ENCODE measurements around the gene LRRC43. TPM values are rescaled to one million over a fixed set of nuclear protein-coding genes. Genes with fewer than 3 reads are reported as not detected.
"Not testable (repeated sequence)": the region's sequence is repeated elsewhere in the genome, so short reads cannot be mapped to it uniquely, and the experiment has no call there.

LRRC43 gene
- total RNA-seq, 2 experiments from 2014 or later: not detected

- Histone ChIP-seq H3K4me2 (ENCODE audit: low read length) (no peak overlapping the region), H2AFZ (ENCODE audit: low read length) (no peak overlapping the region), H3K9me2 (ENCODE audit: insufficient read depth, low read length) (no peaks in the 10 kb centered on the region), H3K27ac (ENCODE audit: low read depth, low read length, poor library complexity, severe bottlenecking) (no peak overlapping the region), H4K20me1 (ENCODE audit: insufficient read depth, low read length) (no peaks in the 10 kb centered on the region; the same call in 1 of the 2 replicates), H3K79me2 (ENCODE audit: insufficient read depth, low read depth, low read length) (no peaks in the 10 kb centered on the region), H3K36me3 (ENCODE audit: insufficient read depth, low read length) (no peaks in the 10 kb centered on the region), H3K9me3 (ENCODE audit: low read length) (no peaks in the 10 kb centered on the region), H3K4me3 (ENCODE audit: low read depth, low read length, poor library complexity, severe bottlenecking) (no peak overlapping the region), H3K4me1 (ENCODE audit: insufficient read depth, low read length, poor library complexity, severe bottlenecking) (peaks cover 4% of the 10 kb centered on the region)
- TF ChIP-seq CTCF (conservative IDR thresholded peaks at IDR 0.05; ENCODE audit: low read length) (no peak), EZH2phosphoT487 (IDR thresholded peaks at IDR 0.05; ENCODE audit: borderline replicate concordance, low read depth, low read length) (no peak)
- ChIA-PET POLR2A (no interaction called here), CTCF (ENCODE audit: unreplicated experiment) (no interaction called here)
- DNase-seq (ENCODE audit: low spot score): no peak
- BruUV-seq (replicated peaks): no TSS peak
- intact Hi-C loops (cut with micrococcal nuclease; ENCODE audit: unreplicated experiment): no loop called here
These were observed 17.7 kb downstream of the LRRC43 start for GRCh38 chr12:122200541-122201175.

- no peak overlapping the region for H2AFZ ChIP-seq (ENCODE audit: low read length)
- no TSS peak for BruUV-seq (replicated peaks)
- no peak overlapping the region for H3K27ac ChIP-seq (ENCODE audit: low read depth, low read length, poor library complexity, severe bottlenecking)
- 0 out of 2 replicates have a peak, but pooled peaks cover 2% of the 10 kb centered on the region for H3K36me3 ChIP-seq (ENCODE audit: insufficient read depth, low read length)
- H3K4me2 ChIP-seq (ENCODE audit: low read length): no peak overlapping the region
- no peak for DNase-seq (ENCODE audit: low spot score)
- ChIA-PET POLR2A (interaction anchor here (0.5 to 0.9 kb wide), 2 partner anchors 8 to 21 kb away, joined by 3 read pairs; no protein-coding TSS in a partner anchor), CTCF (ENCODE audit: unreplicated experiment) (no interaction called here)
- H3K79me2 ChIP-seq (ENCODE audit: insufficient read depth, low read depth, low read length): no peaks in the 10 kb centered on the region
- no peaks in the 10 kb centered on the region; the same call in 1 of the 2 replicates for H4K20me1 ChIP-seq (ENCODE audit: insufficient read depth, low read length)
- H3K9me3 ChIP-seq (ENCODE audit: low read length): no peaks in the 10 kb centered on the region
- intact Hi-C loops (cut with micrococcal nuclease; ENCODE audit: unreplicated experiment): no loop called here
- no peaks in the 10 kb centered on the region for H3K9me2 ChIP-seq (ENCODE audit: insufficient read depth, low read length)
- no peak for TF ChIP-seq CTCF (conservative IDR thresholded peaks at IDR 0.05; ENCODE audit: low read length)
- no peak for TF ChIP-seq EZH2phosphoT487 (IDR thresholded peaks at IDR 0.05; ENCODE audit: borderline replicate concordance, low read depth, low read length)
- H3K4me1 ChIP-seq (ENCODE audit: insufficient read depth, low read length, poor library complexity, severe bottlenecking): peaks cover 4% of the 10 kb centered on the region
- no peak overlapping the region for H3K4me3 ChIP-seq (ENCODE audit: low read depth, low read length, poor library complexity, severe bottlenecking)
These were observed 18.5 kb downstream of the LRRC43 start for GRCh38 chr12:122201381-122201780.

- Histone ChIP-seq H3K9me3 (ENCODE audit: low read length) (no peaks in the 10 kb centered on the region), H3K4me3 (ENCODE audit: low read depth, low read length, poor library complexity, severe bottlenecking) (no peak overlapping the region), H3K79me2 (ENCODE audit: insufficient read depth, low read depth, low read length) (no peaks in the 10 kb centered on the region), H3K27ac (ENCODE audit: low read depth, low read length, poor library complexity, severe bottlenecking) (no peak overlapping the region), H2AFZ (ENCODE audit: low read length) (no peak overlapping the region), H3K36me3 (ENCODE audit: insufficient read depth, low read length) (peaks cover 8% of the 10 kb centered on the region; the same call in 1 of the 2 replicates), H4K20me1 (ENCODE audit: insufficient read depth, low read length) (no peaks in the 10 kb centered on the region; the same call in 1 of the 2 replicates), H3K4me2 (ENCODE audit: low read length) (no peak overlapping the region), H3K9me2 (ENCODE audit: insufficient read depth, low read length) (no peaks in the 10 kb centered on the region), H3K4me1 (ENCODE audit: insufficient read depth, low read length, poor library complexity, severe bottlenecking) (peaks cover 2% of the 10 kb centered on the region)
- DNase-seq (ENCODE audit: low spot score): no peak
- POLR2A ChIA-PET: interaction anchor here (0.9 kb wide), 1 partner anchor 20 kb away, joined by 3 read pairs; no protein-coding TSS in a partner anchor
- intact Hi-C loops (cut with micrococcal nuclease; ENCODE audit: unreplicated experiment): no loop called here
- BruUV-seq (replicated peaks): no TSS peak
- CTCF ChIA-PET (ENCODE audit: unreplicated experiment): no interaction called here
- TF ChIP-seq EZH2phosphoT487 (IDR thresholded peaks at IDR 0.05; ENCODE audit: borderline replicate concordance, low read depth, low read length) (no peak), CTCF (conservative IDR thresholded peaks at IDR 0.05; ENCODE audit: low read length) (no peak)
These were observed 19.1 kb downstream of the LRRC43 start for GRCh38 chr12:122202017-122202416.

GRCh38 chr12:122202811-122203210, 19.9 kb downstream of the LRRC43 start:
- H4K20me1 ChIP-seq (ENCODE audit: insufficient read depth, low read length); H2AFZ ChIP-seq (ENCODE audit: low read length); POLR2A ChIA-PET; H3K79me2 ChIP-seq (ENCODE audit: insufficient read depth, low read depth, low read length); DNase-seq (ENCODE audit: low spot score); H3K27ac ChIP-seq (ENCODE audit: low read depth, low read length, poor library complexity, severe bottlenecking); H3K4me3 ChIP-seq (ENCODE audit: low read depth, low read length, poor library complexity, severe bottlenecking); CTCF ChIA-PET (ENCODE audit: unreplicated experiment); H3K4me1 ChIP-seq (ENCODE audit: insufficient read depth, low read length, poor library complexity, severe bottlenecking); intact Hi-C loops (cut with micrococcal nuclease; ENCODE audit: unreplicated experiment); H3K9me2 ChIP-seq (ENCODE audit: insufficient read depth, low read length); H3K9me3 ChIP-seq (ENCODE audit: low read length); BruUV-seq (replicated peaks): not testable (repeated sequence)
- peaks cover 16% of the 10 kb centered on the region; the same call in 1 of the 2 replicates for H3K36me3 ChIP-seq (ENCODE audit: insufficient read depth, low read length)
- H3K4me2 ChIP-seq (ENCODE audit: low read length): peak overlapping the region; percentile 28; the same call in 1 of the 2 replicates

Measured in OCI-LY7 (cell line).